Ecto neural progenitor cell (in vitro differentiated cells): ENCODE measurements around the gene KIAA1217.
"Not testable (repeated sequence)": the region's sequence is repeated elsewhere in the genome, so short reads cannot be mapped to it uniquely, and the experiment has no call there.

Source experiments
- DNase-seq: peaks from one replicate; pipeline ENCODE4 v3.0.0-alpha.2; 2018; ENCODE audit warnings: low spot score

Gene KIAA1217

DNA sequence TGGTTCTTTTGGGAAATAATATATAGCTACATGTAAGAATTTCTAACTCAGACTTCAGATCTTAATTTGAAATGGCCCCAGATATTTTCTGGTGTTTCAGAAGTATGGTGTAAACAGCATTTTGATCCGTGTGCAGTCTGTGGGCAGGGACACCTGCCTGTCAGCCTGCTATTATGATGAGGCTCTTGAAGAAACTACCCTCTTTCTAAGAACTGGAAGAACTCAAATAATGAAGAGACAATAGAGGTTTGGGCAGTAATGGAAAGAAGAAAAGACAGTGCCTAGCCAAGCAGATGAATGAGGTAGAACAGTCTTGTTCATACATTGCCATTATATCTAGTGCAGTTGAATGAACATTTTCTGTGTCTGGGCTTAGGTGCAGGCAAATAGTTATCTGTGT, 258.2 kb downstream of the KIAA1217 start:
- no peak for DNase-seq

DNA sequence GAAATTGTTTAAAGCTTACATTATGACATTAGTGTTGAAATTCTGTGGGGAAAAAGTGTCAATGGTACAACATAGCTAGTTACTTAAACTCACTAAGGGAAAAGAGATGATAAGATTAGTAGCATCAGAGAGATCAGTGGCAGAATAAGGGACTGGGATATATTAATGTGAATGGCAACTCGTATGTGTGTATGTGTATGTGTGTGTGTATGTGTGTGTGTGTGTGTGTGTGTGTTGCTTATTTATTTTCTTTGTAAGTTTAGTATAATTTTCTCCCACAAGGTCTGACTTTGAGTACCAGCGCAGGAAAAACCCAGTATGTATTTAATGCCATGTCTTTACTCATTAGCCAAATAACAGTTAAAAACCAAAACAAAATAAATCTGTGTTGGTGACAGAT, 258.7 kb downstream of the KIAA1217 start:
- no peak for DNase-seq

DNA sequence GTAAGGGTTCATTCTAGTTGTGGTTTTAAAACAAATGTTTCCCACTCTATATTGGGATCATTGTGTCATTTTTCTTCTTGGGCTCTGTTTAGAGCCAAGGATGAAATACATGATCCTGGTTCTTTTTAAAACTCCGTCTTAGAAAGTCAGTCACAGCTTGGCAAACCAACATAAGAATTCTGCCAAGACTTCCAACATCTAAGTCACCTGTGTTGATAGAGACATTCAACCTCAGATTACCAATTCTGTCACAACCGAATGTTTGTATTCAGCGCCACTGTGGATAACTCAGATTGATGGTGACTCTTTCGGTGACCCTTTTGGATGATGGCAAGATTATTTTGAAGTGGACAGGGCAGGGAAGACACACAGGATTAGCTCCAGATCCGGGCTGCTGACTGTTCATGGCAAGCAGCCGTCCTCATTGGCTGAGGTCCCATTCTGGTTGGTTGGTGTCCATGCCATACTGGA, 259.4 kb downstream of the KIAA1217 start:
- DNase-seq: no peak

DNA sequence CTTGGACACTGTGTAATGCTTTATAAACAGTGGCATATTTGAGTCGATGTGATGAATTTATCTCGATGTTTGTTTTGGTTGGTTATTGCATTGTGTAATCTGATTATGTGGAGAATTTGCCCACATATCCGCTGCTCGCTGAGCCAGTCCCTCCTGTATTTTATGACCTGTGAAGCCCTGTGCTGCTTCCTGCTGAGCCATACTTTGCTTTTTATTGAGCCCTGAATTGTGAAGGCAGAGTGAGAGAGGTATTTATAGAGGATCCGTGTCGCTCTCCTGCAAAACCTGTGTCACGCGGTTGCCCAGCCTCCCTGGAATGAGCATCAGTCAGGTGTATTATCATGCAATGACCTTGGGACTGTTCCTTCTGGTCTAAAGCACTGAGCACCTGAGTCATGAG, 261.1 kb downstream of the KIAA1217 start:
- no peak for DNase-seq

DNA sequence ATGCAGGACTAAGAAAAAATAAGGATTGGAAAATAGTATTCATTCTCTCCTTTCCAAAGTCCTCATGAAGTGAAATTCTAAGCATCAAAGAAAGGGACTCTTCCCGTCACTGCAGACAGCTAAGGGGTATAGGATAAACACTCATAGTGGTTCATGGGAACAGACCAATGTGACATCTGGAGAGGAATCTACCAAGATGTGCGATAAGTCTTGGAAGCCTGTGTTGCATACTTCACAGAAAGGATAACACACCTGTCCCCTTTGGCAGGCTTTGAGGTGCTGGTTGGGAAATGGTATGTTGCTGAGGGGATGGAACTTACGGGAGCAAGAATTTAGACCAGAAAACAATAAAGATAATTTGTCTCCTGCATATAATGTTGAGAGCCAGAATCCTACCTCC, 266.7 kb downstream of the KIAA1217 start:
- no peak for DNase-seq

DNA sequence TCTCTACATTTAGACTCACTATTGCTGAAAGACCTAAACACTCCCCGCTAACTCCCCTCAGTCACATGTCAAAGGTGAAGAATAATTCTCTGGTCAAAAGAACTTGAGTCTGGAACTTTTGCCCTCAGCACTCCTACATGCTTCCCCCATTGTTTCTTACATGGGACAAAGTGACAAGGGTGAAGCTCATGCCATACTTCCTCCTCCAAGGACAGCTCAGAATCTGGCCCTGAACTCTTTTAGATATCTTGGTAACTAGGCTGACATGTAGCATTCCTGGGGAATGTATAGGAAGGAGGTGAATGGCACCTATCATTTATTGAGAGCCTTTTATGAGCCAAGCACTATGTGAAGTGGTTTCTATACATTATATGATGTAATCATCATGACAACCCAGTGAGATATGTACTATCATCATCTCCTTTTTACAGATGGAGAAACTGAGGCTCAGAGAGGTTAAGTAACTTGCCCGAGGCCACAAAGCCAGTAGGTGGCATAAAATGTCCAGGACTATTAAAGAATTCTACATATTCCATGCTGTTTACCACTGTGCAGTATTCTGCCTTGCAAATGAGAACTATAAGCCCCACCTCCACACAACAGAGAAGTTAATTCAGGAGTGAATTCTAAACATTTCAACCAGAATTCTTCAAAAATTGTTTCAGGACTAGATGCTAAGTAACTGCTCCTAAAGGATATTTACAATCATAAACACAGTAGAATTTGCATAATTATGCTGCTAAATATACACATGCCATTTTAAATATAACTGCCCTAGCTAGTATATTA, 268.2 kb downstream of the KIAA1217 start:
- DNase-seq: no peak

DNA sequence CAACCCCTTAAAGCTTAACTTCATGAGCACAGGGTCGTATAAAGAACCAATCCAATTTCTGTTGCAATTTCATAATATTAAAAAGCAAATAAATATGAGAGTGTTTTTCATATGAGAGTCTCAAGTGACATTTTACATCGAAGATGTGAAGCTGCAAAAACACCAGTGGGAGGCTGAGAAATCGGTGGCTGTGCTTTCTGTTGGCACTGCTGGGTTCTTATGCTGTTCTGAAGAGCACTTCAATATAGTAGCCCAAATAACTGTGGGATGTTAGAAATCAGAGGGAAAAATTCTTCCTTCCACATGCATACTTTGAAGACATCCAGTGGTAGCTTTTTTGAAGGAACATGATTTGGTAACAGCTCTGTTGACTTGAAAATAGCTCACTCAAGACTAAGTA, 269.0 kb downstream of the KIAA1217 start:
- no peak for DNase-seq

DNA sequence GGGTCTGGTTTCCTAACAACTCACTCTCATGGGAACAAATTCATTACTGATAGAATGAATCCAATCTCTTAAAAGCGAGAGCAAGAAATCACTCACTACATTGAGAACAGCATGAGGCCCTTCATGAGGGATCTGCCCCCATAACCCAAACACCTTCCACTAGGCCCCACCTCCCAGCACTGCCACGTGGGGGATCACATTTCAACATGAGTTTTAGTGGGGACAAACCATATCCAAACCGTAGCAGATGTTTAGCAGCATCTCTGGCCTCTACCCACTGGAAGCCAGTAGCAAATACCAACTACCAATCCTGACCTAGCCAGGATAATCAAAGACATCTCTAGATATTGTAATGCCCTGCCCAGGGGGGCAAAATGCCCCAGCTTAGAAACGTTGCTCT, 270.9 kb downstream of the KIAA1217 start:
- no peak for DNase-seq

DNA sequence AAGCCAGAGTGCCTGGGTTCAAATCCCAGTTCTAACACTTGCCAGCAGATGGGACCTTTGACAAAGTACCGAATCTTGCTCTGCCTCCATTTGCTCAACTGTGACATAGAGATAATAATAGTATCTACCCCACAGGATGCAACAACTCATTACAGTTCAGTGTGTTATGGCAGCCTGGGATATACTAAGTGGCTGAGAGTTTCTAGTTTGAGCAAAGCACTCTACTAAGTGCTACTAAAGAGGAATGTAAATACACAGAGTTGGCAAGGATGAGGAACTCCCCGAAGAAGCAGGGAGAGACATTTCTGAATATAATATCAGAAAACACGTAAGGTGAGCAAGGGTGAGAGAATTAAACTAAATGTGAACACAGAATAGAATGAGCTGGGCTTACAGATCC, 271.5 kb downstream of the KIAA1217 start:
- no peak for DNase-seq

DNA sequence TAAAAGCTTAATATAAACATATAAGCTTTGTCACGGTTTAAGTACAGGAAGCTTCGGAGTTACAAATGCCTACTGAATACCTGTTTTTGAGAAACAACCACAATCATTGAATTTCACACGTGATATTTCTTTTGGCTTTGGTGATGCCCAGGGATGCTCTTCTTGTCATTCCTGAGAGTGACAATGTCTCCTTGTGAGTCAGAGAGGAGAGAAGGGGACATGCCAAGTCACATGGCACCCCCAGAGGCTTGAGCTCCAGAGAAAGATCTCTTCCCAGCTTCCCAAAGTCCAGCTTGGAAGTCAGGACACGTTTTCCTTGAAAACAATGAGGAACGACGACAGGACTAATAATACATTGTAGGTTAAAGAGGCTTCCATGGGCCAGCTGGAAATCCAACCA, 272.3 kb downstream of the KIAA1217 start:
- DNase-seq: no peak

DNA sequence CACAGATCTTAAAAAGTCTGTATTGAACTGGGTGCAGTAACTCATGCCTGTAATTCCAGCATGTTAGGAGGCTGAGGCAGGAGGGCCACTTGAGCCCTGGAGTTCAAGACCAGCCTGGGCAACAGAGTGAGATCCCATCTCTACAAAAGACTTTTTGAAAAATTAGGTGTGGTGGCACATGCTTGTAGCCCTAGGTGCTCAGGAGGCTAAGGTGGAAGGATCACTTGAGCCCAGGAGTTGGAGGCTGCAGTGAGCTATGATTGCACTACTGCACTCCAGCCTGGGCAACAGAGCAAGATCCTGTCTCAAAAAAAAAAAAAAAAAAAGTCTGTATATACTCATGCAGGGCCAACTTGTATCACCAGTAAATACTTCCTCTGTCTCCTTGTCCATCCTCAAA, 273.8 kb downstream of the KIAA1217 start:
- not testable (repeated sequence) for DNase-seq

DNA sequence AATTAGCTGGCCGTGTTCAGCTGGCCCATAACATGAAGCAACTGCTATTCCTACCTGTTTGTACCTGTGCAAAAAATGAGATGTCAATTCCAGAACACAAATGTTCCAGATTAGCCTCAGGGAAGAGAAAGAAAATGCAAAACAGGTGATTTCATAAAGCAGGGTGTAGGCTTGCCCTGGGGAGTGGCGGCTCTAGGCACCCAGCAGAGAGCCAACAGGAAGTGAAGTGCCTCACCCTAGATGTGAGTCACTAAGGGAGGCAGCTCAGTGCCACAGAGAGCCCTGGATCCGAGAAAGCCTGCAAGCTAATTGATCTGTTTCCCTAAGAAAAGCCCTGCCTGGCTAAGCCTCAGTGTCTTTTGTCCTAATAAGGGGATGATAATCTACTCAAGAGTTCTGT, 274.8 kb downstream of the KIAA1217 start:
- DNase-seq: no peak

DNA sequence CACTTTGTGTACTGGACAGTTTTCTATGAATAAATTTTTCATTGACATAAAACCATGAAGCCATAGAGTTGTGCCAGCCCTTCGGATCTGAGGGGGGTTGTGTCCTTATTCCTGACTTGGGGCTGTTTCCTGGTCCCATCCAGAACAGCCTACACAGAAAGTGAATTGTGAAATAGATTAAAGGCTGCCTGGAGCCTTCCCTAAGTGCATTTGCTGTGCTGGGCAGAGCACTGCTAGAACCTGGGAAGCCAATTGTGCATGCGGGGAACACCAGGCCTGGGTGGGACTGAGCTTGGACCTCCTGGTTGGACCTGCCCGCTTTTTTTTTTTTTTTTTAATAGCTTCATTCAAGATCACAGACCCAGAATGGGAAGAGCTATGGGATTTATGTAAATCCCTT, 275.8 kb downstream of the KIAA1217 start:
- DNase-seq: no peak

DNA sequence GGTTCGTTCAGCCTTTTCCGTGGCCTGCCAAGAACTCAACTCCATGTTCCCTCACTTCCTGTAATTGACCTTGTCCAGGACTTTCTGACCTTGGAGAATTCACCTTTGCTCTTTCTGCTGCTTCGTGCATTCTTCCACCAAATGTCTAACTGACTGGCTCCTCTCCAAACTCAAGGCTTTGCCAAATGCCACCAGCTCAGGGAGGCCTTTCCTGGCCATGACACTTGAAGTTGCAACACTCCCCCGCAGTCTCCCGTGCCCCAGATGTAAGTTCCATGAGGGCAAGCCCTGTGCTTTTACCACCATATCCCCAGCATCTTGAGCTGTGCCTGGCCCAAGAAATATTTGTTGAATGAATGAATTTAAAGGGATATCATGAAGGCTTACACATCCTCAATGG, 276.4 kb downstream of the KIAA1217 start:
- no peak for DNase-seq

DNA sequence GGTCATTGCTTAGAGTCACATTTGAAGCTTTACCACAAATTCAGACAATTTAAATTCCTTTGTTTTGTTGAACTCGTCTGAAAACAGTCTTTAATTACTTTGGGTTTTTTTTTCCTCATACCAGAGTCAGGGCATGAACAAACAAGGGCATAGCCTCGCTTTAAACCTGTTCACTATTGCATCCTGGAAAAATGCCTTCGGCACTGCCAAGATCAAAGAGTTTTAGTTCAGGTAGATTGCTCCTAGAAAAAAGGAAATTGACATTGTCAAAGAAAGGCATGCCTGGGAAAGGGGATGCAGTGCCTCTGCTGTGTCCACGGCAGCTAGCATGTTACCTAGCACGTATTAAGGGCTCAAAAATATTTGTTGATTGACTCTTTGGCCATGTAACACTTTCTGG, 279.7 kb downstream of the KIAA1217 start:
- no peak for DNase-seq

DNA sequence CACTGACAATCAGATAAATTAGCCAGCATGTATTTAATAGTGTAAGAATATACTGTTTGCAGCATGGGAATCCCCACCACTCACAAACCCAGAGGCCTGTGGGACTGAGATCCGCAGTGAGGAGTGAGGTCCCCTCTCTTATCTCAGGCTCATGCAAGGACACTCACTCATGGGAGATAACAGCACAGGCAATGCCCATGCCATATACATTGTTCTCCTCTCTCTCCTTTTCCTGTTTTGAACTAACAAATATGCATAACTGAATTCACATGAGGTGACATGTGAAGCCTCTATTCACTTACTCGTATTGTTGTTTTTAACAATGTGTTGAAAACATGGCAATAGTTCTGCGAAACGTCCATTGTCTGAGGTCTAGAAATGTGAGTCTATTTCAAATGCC, 284.2 kb downstream of the KIAA1217 start:
- DNase-seq: no peak

DNA sequence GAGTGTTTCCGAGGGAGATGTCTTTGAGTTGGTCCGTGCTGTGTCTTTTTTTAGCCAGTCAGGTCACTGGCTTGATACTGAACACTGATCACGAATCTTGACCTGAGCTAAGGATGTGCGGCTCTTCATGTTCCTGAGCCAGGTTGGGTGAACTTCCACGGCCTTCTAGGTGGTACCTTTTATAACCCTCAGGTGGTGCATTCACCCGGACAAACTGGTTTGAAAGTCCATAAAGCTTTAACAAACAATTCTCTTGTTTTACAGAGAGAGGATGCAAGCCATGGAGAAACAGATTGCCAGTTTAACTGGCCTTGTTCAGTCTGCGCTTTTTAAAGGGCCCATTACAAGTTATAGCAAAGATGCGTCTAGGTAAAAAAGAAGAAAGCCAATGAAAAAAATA, 285.3 kb downstream of the KIAA1217 start:
- DNase-seq: no peak

DNA sequence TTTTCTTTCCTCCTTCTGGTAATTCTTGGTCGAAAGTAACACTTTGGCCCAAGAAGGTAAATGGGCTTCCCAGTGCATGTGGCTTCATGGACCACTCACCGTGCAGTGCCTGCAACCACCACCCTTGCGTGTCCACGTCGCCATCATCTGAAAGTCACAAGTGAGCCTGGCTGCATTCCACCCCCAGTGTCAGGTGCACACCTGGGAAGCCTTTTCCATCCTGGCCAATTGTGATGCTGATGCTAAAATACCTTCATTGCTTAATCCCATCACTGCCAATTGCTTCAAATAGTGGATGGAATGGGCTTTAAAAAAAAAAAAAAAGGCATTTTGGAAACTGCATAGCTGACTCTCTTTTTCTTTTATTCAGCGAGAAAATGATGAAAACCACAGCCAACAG, 285.8 kb downstream of the KIAA1217 start:
- no peak for DNase-seq

DNA sequence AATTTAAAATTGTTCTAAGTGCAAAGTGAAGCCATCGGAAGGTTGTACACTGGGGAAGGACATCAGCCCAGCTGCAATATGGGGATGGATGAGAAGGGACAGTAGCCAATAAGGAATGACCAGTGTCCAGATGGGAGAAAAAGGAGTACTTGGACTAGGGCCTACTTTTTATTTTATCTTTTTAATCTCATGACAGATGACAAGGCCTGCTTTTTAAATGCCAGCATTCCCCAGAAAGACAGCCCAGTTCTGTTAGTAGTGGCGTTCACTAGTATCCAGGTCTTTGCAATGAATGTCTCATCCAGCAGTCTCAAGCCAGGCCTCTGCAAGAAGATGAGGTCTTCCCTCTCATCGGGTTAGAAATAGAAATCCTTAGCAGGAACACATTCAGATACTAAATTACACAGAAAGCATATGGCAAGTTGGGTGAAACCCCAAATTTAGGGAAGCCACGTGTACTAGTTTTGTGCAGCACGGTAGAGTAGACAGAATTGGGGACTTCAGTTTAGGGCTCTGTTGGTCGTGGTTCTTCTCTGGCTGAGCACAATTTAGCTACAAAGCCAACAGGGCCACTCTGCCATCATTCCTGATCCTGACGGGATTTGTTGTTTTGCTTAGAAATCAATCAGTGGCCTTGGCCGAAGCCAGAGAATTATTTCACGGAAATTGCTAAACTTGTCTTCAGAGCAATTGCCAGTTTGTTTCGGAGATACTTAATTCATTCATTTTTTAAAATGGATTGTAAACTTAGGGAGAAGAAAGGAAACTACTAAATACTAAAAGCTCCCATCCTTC, 286.9 kb downstream of the KIAA1217 start:
- DNase-seq: no peak

DNA sequence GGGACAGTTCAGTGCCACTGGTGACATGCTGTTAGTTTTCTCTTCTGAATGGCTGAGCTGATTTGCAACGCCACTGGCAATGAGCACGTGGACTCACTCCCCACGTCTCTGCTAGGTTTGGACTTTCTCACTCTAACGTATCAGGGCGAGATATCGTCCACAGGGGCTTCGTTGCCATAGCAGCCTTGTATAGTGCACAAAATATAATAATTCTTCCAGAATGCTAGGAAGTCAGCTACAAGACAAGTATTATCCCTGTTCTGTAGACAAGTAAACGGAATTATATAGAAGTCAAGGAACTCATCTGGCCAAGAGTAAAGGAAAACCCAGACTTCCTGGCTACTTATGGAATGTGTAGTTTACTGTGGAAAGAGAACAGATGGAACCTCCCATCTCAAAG, 288.0 kb downstream of the KIAA1217 start:
- DNase-seq: no peak

DNA sequence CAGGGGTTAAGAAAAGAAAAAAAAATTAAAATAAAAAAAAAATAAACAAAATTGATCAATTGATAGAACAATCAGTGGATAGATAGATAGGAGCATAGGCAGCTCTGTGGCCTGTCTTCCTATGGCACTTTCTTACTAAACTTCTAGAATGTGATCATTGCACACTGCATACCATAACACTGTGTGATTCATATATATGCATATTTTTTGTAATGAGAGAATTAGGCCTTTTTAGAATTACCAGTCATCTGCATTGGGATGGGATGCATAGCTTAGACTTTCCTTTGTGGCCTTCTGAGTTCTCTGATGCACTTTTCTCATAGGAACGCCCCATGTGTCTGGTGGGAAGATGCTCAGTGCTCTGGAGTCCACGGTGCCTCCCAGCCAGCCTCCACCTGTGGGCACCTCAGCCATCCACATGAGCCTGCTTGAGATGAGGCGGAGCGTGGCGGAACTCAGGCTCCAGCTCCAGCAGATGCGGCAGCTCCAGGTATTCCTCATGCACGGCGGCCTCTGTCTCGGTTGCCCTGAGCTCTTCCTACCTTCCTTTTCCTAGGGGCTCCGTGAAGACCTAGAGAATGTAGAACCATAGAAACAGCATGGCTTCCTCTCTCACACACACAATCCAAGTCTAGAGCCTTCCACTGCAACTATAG, 292.2 kb downstream of the KIAA1217 start:
- DNase-seq: no peak

DNA sequence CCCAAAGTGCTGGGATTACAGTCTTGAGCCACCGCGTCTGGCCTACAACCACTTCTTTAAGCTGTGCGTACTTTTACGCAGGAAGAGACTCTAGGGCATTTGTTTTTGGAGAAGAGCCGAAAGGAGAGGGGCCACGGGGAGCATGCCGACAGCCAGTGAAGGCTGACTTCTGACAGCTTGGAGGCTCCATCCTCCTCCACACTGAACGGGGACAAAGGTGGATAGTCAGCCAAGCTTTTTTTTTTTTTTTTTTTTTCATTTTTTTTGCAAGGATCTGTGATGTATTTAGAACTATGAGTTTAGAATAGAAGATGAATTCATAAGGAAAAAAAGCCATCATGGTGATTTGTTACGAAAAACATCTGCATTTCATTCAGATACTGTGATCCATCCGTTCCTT, 293.1 kb downstream of the KIAA1217 start:
- no peak for DNase-seq
